Endometrium (tissue), 2 donors: ENCODE measurements around the gene PLCB1.

Source experiments
- FAIRE-seq: peaks from 2 replicates; lab custom pipeline; 2012; peaks lifted over from hg19 to GRCh38; lab: Jason Lieb, UNC
- donor health status: control.
- donor health status: control.

The PLCB1 gene

DNA sequence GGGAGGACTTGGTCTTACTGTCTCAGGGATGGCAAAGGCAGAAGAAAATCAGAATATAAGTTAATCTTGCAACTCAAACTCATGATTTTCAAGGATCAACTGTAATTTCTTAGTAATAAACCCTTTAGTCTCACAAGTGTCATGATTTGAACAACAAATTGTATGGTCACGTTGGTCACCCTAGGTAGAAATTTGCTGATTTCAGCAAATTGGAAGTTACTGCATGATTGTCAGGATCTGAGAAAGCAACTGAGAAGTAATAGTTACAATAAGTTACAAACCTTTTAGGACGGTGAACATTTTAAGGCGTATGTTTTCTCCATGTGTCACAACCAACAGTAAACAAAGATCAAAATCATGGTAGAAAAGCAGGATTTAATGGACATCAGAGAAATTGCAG is 375.2 kb downstream of the PLCB1 start:
- FAIRE-seq = no peak

DNA sequence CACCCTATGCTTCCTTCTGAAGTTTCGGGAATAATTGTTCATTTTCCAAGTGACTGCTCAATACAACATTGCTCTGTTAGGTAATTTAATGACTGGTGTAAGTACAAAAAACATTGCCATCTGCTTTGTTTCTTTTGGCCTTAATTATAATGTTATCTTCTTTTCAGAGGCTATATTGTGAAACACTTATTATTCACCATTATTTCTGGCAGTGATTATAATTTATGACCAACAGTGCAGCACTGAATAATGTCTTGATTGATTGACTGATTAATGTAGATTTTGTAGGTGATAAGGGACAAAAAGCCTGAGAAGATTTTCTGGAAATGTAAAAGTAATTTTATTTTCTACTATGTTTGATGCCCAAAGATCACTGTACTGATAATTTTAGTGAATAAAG is 377.7 kb downstream of the PLCB1 start:
- no peak for FAIRE-seq

DNA sequence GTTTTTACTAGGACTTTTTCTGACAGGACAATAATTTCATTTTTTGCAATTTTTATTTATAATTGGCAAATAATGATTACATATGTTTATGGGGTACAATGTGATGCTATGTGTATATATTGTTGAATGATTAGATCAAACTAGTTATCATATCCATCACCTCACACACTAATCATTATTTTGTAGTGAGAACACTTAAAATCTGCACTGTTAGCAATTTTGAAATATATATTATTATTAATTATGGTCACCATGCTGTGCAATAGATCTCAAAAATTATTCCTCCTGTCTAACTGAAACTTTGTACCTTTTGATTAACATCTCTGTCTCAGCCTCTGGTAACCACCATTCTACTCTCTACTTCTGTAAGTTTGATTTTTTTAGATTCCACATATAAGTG is 378.7 kb downstream of the PLCB1 start:
- no peak for FAIRE-seq

DNA sequence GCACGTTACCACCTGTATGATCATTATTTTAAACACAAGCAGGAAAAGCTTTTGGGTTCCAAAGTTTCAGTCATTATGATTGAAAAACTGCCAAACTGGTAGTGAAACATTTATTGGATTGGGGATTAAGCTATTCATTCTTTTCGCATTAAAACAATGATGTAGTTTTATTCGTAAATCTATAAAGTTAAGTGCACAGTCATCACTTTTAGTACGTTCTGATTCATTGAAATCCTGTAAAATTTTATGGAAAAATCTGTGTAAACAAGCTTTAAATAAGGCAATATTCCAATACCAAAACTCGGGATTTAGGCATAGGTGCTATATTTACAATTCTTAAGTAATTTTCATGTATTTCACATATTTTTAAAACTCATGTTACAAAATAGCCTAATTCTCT is 379.9 kb downstream of the PLCB1 start:
- no peak for FAIRE-seq

DNA sequence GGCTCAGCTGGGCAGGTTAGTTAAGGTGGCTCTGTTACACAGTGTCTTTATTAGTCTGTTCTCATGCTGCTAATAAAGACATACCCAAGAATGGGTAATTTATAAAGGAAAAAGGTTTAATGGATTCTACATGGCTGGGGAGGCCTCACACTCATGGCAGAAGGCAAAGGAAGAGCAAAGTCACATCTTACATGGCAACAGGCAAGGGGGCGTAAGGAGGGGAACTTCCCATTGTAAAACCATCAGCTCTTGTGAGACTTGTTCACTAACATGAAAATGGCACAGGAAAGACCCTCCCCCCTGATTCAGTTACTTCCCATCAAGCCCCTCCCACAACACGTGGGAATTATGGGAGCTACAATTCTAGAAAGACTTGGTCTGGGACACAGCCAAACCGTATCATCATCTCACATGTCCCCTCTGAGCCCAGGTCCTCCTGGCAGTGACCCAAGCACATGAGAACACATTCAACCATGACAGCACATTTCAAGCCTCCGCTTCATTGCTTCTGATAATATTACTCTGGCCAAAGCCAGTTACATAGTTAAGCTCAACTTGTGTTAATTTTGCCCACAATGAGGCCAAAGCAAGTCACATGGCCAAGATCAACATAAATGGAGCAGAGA is 383.9 kb downstream of the PLCB1 start:
- FAIRE-seq = no peak

DNA sequence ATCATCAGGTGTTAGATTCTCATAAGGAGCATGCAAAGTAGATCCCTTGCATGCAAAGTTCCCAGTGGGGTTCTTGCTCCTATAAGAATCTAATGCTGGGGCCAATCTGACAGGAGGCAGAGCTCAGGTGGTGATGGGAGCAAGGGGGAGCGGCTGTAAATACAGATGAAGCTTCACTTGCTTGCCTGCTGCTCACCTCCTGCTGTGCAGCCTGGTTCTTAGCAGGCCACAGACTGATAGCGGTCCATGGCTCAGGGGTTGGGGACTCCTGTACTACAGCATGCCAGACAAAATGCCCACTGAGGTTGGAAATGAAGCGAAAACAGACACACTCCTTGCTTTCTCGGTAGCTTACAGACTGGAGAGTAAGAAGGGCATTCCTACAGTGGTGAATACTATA is 386.8 kb downstream of the PLCB1 start:
- no peak for FAIRE-seq

DNA sequence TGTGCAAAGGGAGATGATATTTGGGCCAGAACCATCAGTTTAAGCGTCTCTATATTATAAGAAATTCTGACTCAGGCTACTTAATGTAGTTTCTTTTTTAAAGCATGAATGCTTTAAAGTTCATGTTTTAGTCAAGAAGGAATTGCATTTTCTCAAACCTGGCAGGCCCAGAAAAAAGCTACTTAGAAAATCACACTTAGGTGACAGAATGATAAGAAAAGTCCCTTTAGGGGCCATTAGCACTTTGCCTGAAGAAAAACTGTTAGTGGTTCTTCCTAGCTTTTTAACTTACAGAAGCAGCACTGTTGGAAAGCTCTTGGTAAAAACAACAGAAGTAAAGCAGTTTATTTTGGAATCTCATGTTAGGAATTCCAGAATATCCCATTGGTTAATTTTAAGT is 387.8 kb downstream of the PLCB1 start:
- no peak for FAIRE-seq

DNA sequence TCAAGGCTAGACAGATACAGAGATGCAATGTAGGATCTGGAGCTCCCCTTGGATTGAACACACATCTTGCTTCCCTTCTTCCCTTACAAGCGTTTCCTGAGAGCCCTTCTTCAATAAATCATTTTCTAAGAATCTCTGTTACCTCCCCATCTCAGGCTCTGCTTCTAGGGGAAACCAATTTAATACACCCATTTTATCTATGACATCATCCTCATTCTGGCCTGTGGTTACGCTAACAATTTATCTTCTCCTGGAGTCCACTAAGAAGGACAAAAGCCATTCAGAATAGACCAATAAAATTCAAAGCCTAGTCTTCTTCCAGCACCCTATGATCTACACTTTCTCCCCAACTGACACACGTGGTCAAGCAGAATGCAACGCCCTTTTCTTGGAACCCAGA is 390.1 kb downstream of the PLCB1 start:
- FAIRE-seq = no peak

DNA sequence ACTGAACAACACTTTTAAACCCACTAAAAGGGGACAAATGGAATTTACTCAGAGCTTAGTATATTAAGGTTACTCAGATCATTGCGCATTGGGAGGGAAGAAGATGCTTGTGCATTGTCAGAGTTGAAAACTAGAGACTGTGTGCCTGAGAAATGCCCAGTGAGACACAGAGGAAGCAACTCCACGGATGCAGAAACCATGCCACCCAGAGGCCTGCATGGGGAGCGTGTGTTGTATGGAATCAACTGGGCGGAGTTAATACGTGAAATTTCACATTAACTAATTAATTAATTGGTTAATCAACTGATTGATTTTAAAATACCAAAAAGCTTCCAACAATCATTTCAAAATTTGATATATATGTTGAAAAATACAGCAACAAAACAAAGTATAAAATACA is 391.6 kb downstream of the PLCB1 start:
- no peak for FAIRE-seq

DNA sequence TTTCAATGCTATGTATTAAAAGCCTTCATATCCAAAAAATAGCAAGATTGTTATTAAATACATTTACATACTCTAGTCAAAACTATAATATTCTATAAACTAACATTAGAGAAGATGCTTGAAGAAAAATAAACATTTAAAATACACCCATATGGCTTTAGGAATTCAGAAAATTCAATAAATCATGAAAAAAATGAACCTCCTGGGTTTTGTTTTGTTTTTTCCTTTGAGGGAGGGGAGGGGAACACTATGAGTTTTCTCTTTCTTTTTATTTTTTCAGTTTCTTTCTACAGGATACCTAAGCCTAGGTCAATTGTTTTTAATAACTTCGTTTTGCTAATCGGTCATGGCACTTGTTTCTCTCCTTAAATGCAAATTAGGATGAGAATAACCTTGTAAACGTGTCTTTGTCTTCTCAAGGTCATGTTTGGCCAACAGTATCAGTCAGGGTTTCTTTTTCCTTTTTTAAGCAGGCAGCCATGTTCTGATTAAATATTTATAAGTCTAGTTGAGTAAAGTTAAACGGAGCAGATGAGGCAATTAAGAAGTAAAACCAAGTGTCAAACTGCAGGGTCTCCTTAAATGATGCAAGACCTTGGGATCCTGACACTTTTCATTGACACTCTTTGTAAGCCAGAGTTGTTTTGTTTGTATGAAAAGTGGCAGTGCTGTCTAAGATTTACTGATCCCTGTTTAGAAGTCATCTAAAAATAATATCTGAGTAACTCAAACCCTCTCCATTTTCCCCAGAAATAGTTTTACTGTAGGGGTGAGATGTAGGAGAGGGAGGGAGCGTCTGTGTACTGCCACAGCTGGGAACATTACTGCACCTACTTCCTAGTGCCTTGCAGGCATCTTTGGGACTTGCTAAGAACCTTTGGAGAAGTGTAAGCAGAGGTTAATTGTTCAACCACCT is 392.3 kb downstream of the PLCB1 start:
- no peak for FAIRE-seq

DNA sequence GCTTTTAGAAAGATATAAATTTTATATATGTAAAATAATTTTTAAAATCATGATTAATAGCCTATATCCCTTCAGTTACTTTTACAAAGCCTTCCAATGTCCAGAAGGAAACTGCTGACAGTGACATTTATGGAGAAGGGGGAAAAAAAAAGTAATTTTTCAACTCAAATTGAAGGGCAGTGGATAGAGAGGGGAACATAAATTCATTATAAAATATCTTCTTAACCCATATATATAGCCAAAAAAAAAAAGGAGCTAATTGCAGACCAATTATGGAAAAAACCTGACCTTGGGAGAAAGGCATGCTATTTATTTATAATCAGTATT is 392.9 kb downstream of the PLCB1 start:
- FAIRE-seq = no peak

DNA sequence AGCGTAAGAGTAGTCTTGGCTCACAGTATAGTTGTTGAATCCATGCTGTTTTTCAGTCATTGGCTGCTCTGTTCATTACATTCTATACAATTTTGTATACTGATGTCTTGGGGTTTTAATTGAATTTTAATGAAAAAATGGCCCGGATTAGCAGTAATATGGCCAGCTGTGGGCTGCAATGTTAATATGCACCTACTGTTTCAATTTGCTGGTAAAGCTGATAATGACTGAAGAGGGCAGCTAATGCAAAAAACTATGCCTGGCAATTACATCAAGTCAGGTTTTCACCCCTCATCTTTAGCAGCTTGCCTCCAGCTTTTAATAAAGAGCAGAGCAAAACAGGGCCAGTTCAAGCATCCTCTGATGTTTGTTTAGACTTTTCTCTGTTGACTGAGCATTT is 394.5 kb downstream of the PLCB1 start:
- FAIRE-seq = no peak

DNA sequence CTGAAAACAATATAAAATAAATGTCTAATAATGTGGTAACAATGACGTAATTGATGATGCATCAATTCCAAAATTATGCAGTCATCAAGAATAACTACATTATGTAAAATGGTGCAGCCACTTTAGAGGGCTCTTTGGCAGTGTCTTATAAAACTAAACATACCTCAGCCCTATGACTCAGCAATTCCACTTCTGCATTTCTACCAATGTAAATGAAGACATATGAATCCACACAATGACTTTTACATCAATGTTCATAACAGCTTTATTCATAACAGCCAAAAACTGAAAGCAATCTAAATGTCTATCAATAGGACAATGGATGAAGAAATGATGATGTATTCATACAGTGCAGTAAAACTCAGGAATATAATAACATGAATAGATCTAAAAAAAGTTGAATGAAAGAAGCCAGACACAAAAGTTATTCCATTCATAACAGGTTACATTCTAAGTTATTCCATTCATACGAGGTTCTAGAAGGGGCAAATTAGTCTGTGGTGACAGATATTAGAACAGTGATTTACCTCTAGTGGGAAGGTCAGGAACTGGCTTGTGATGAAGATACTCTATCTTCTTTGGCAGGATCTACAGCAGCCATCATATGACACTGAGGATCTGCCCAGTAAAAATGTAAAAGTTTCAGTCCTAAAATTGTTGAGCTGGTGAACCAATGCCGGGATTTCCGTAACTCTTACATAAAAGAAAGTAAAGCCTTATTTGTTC is 396.1 kb downstream of the PLCB1 start:
- FAIRE-seq = no peak

DNA sequence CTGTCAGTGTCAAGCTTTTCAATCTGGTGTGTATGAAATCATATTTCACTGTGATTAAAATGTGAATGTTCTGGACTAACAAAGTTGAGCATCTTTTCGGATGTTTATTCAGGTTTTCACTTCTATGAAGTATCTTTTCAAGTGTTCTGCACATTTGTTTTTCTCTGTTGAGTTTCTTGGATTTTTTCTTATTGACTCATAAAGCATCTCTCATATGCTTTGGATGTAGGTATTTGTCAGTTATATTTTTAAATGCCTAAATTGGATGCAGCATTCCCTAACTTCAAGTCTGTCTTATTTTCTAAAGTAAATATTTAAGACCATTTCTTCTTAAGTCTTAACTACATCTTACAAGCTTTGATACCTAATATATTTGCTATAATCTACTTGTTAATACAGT is 398.0 kb downstream of the PLCB1 start:
- no peak for FAIRE-seq

DNA sequence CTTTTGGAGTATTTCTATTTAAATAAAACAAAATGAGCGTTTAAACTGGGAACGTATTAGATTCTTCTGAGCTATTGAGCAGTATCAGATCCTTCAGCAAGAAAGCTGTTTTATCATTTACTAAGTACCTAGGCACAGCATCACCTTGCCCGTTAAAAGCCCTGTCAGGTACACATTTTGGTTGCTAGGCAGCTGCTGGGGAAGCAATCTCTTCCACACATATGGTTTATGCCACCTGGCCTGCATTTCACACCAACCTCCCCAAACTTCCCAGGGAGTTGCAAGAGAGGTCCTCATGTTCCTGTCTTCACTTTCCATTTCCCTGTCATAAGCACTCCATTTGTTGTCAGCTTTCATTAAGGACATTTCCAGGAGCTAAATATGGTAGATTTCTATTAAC is 400.1 kb downstream of the PLCB1 start:
- no peak for FAIRE-seq

DNA sequence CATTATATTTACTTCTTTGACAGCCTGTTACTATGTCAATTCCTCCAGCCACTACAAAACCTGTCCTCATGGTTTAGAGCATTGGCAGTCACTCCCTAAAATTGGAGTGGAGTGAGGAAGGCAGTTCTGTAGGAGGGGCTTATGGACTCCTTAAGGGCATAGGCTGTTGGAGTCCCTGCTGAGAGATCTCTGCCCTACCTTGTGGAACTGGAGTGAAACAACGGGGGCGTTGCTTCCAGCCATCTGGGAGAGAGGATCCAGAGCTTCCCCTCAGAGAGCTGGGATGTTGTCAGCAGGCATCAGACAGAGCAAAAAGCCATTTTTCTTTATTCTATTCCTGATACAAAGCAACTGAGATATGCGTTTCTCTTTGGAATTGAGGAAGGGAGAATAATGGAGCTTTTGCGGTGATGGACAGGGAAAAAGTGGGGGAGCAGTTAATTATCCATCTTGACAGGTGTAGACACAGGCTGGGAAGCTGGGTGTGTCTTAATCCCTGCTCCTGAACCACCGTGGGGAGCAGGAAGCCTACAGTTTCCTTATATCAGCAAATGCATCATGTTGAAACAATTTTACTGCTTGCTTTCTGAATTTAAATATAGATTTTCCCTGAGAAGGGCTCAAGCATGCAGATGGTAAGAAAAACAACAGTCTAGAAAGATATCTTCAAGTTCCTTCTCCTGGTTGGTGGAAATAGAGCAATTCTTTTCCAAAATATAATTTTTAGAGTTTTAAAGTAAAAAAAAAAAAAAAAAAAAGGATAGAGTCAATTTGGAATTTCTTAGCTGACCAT is 402.5 kb downstream of the PLCB1 start:
- FAIRE-seq = no peak

DNA sequence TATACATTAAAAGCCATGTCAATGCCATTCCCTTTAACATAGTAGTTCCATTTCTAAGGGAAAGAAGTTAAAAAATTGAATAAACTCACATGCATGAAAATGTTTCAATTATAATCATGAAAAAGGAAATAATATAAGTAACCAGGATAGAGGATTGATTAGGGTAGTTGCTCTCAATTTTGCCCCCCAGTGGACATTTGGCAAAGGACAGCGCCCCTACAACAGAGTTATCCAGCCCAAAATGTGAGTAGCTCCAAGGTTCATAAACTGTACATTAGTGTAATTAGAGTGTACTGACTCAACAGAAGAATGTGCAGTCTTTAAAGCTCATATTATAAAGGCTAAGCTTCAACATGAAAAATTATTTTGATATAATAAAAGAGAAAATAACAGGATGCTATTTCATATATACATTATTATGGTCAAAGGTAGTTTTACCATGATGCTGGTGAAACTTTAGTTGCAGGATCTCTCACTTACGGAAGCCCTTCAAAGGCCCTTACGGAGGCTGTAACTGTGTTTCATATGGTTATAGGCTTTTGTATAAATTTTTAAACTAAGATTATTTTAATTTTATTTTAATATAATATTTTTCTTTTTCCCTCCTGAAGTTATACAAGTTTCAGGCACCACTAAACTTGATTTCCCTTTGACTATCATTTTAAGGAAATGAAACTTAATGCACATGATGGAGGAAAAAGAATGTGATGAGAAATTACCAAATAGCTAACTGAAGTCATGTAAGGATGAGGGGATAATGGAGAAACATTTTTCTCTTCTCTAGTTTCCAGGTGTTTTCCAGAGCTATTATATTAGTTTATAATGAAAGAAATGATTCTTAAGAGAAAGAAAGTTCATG is 403.6 kb downstream of the PLCB1 start:
- FAIRE-seq = no peak

DNA sequence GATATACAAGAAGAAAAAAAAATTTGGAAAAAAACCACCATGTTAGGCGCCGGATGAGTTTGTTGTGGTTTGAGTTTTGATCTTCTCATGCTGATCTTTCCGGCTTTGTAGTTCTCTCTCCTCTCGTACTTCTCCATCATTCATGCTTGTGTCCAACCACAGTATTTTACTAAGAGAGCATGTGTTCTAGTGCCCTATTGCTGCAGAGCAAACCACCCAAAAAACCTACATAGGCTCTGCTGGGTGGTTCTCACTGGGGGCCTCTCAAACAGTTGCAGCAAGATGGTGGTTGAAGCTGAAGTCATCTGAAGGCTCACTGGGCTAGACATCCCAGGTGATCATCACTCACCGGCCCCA is 404.2 kb downstream of the PLCB1 start:
- no peak for FAIRE-seq

DNA sequence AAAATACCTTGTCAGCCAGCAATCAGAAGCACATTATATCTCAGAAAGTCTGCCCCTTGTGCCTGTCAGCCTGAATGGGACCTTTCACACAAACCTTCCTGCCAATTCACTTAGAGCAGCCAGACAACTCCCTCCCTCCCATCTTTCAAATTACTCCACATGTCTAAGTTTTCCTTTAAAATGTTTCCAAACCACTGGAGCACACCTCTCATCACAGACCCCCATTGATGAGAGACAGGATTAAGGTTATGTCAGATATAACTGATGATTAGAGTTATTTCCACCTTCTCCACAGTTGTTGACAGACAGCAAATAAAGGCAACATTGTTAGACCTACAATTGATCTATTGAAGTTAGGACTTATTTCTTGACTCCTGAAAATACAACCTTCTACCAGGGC is 408.4 kb downstream of the PLCB1 start:
- no peak for FAIRE-seq

DNA sequence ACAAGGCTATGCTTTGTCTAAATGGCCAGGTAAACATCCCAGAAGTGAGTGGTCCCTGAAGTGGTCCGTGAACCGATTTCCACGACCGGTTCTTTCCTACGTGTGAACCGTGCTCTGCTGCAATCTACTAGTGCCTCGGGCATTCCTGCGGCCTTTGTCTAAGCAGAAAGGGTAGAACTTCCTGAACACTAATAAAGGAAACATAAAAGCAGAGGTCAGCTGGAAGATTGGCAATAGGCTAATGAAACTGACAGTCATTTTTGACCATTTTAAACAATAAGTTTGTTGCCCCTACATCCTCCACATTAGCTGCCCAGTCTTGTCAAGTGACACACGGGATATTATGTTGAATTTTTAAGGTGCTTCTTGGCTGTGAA is 410.0 kb downstream of the PLCB1 start:
- no peak for FAIRE-seq

DNA sequence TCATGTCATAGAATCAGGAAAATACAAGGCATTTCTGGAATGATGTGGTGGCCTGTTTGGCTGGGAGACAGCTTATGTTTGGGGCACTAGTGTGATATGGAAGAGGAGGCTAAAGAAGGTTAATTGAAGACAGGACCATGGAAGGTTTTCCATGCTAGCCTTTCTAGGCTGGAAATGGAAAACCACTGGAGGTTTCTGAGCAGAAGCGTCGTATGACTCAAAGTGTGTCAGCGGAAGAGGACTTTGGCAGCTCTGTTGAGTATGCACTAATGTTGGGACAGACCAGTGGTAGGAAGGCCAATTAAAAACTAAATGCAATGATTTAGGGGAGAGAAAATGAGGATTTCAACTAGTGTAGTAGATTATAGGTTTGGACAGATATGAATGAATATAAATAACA is 413.1 kb downstream of the PLCB1 start:
- no peak for FAIRE-seq
